ENCODE results near the gene CFAP298. TPM values are rescaled to one million over a fixed set of nuclear protein-coding genes. Genes with fewer than 3 reads are reported as not detected.
A peak's percentile ranks its signal among the peaks of the same experiment; 100 is the strongest.
"Not testable (repeated sequence)": the region's sequence is repeated elsewhere in the genome, so short reads cannot be mapped to it uniquely, and the experiment has no call there.

Gene CFAP298
- total and polyA plus RNA-seq, 10 donors: 22.4 to 34.6 (median 27.7) TPM

DNA sequence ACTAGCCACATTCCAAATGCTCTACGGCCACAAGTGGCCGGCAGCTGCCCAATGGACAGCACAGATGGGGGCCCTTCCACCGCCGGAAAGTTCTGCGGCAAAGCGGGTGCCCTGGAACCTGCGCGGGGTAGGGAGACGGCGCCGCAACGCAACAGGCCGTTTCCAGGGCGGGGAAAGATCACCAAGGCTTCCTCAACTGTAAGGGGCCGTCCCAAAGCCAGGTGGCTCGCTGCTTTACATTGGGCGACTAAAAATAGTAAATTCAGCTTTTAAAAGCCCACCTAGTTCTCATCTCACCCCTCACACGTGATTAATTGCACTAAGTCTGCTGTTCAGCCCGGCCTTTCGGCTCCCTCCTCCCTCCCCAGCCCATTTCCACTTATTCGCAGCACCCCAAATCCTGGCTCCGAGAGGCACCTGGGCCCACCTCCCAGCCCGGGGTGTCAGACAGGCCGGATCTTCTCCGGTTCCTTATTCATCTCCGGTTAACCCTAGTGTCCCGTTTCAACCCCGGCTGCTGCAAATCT is 643 bp downstream of the CFAP298 start:
- TF ChIP-seq POLR2A (IDR thresholded peaks at IDR 0.05) (no peak), POLR2AphosphoS5 (IDR thresholded peaks at IDR 0.05) (peak in 1 of 3 donors; percentile 19)
- TF ChIP-seq, protein P1, sequence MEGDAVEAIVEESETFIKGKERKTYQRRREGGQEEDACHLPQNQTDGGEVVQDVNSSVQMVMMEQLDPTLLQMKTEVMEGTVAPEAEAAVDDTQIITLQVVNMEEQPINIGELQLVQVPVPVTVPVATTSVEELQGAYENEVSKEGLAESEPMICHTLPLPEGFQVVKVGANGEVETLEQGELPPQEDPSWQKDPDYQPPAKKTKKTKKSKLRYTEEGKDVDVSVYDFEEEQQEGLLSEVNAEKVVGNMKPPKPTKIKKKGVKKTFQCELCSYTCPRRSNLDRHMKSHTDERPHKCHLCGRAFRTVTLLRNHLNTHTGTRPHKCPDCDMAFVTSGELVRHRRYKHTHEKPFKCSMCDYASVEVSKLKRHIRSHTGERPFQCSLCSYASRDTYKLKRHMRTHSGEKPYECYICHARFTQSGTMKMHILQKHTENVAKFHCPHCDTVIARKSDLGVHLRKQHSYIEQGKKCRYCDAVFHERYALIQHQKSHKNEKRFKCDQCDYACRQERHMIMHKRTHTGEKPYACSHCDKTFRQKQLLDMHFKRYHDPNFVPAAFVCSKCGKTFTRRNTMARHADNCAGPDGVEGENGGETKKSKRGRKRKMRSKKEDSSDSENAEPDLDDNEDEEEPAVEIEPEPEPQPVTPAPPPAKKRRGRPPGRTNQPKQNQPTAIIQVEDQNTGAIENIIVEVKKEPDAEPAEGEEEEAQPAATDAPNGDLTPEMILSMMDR (IDR thresholded peaks at IDR 0.05 in 8 of 11, conservative IDR thresholded peaks at IDR 0.05 in 3 of 11): no peak
- DNase-seq: peak; percentile 81
- WGBS, 5 donors: 0 to 1% (median 0%) methylated on average over 28 of the region's 28 CpGs
- intact Hi-C loops (cut with DNase I; ENCODE audit: low total_unique reads): no loop called here
- Histone ChIP-seq H3K36me3 (peaks cover 0 to 35% (median 22%) of the 10 kb centered on the region in 6 donors), H3K27ac (peak overlapping the region; percentile 74 to 93 (median 84)), H3K27me3 (replicated peaks in 1 of 7) (no peaks in the 10 kb centered on the region), H3K4me1 (peaks cover 0 to 37% (median 26%) of the 10 kb centered on the region in 6 donors), H3K9me3 (no peaks in the 10 kb centered on the region), H3K4me3 (peak overlapping the region; percentile 87 to 100 (median 97))

DNA sequence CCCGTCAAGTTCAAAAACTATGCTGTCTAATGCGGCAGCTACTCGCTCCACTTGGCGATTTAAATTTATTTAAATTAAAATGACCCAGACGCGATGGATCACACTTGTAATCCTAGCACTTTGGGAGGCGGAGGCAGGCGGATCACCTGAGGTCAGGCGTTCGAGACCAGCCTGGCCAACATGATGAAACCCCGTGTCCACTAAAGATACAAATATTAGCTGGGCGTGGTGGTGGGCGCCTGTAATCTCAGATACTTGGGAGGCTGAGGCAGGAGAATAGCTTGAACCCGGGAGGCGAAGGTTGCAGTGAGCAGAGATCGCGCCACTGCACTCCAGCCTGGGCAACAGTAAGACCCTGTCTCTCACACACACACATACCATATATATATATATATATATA is 1.2 kb downstream of the CFAP298 start:
- Histone ChIP-seq H3K36me3 (peaks cover 0 to 41% (median 28%) of the 10 kb centered on the region in 6 donors), H3K4me3 (peak overlapping the region in 6 of 8 donors; percentile 87 to 100 (median 97)), H3K4me1 (peaks cover 0 to 37% (median 26%) of the 10 kb centered on the region in 6 donors)
- intact Hi-C loops (cut with DNase I; ENCODE audit: low total_unique reads); H3K27me3 ChIP-seq (replicated peaks in 1 of 7); DNase-seq; H3K27ac ChIP-seq; H3K9me3 ChIP-seq: not testable (repeated sequence)
- 81 to 86% (median 83%) methylated on average over 17 of the region's 17 CpGs for WGBS, 5 donors

GRCh38 chr21:32608851-32609250 is 3.3 kb downstream of the CFAP298 start:
- 83 to 91% (median 88%) methylated on average over 5 of the region's 5 CpGs for WGBS, 5 donors
- Histone ChIP-seq H3K4me1 (peaks cover 0 to 37% (median 26%) of the 10 kb centered on the region in 6 donors), H3K27ac (no peak overlapping the region), H3K36me3 (peaks cover 0 to 62% (median 48%) of the 10 kb centered on the region in 6 donors), H3K27me3 (replicated peaks in 1 of 7) (no peaks in the 10 kb centered on the region), H3K4me3 (no peak overlapping the region), H3K9me3 (no peaks in the 10 kb centered on the region)
- TF ChIP-seq, protein P1 (IDR thresholded peaks at IDR 0.05 in 8 of 11, conservative IDR thresholded peaks at IDR 0.05 in 3 of 11): no peak
- TF ChIP-seq POLR2AphosphoS5 (IDR thresholded peaks at IDR 0.05) (no peak), POLR2A (IDR thresholded peaks at IDR 0.05) (no peak)
- intact Hi-C loops (cut with DNase I; ENCODE audit: low total_unique reads): no loop called here
- DNase-seq: no peak

DNA sequence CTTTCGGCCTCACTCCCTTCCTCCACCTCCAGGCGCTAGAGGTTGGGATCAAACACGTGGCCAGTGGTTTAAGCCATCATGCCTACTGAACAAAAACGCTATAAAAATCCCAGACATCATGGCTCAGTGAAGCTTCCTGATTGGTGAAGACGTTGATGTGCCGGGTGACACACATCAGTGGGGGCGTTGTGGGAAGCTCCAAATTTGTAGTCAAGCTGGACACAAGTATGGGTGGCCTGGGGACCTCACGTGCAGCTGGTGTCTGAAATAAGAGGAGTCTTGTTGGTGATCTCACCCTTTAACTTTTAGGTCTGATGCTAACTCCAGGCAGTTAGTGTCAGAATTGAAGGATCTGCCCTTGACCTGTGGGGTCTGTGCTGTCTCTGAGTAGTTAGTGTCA is 6.7 kb downstream of the CFAP298 start:
- intact Hi-C loops (cut with DNase I; ENCODE audit: low total_unique reads): no loop called here
- H3K9me3 ChIP-seq: no peaks in the 10 kb centered on the region
- 90 to 95% (median 93%) methylated on average over 8 of the region's 8 CpGs for WGBS, 5 donors

More for the DNA sequence above, 6.7 kb downstream of the CFAP298 start:
- TF ChIP-seq POLR2A (IDR thresholded peaks at IDR 0.05): no peak
- TF ChIP-seq POLR2AphosphoS5 (IDR thresholded peaks at IDR 0.05): no peak
- TF ChIP-seq, protein P1 (IDR thresholded peaks at IDR 0.05 in 8 of 11, conservative IDR thresholded peaks at IDR 0.05 in 3 of 11): no peak
- Histone ChIP-seq H3K4me1 (peaks cover 0 to 14% (median 6%) of the 10 kb centered on the region in 6 donors), H3K27ac (no peak overlapping the region), H3K27me3 (replicated peaks in 1 of 7) (no peaks in the 10 kb centered on the region), H3K4me3 (no peak overlapping the region), H3K36me3 (peaks cover 0 to 93% (median 74%) of the 10 kb centered on the region in 6 donors)
- DNase-seq: no peak

Measured in spleen (tissue), 11 donors.